GM12874 (cell line): ENCODE measurements around the gene TM4SF1.

ENCODE experiments used
- TF ChIP-seq, protein P1 (sequence below): IDR thresholded peaks from 2 replicates; pipeline ENCODE4 v1.5.1; 2011; ENCODE audit warnings: low read depth, mild to moderate bottlenecking, control low read depth, low read length, moderate library complexity; ENCODE audit not compliant: insufficient read depth

Gene TM4SF1

DNA sequence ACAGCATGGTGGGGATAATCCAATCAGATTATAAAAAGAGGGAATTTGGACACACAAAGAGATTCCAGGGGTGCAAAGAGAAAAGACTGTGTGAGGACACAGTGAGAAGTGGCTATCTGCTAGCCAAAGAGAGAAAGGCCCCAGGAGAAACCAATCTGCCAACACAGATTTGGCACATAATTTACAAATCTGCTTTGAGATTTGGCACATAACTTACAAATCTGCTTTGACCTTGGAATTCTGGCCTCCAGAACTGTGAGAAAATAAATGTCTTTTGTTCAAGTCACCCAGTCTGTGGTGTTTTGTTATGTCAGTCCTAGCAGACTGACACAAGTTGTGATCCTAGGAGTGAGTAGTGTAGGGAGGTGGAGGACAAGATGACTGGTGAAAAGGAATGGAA, 40.5 kb downstream of the TM4SF1 start:
- TF ChIP-seq, protein P1, sequence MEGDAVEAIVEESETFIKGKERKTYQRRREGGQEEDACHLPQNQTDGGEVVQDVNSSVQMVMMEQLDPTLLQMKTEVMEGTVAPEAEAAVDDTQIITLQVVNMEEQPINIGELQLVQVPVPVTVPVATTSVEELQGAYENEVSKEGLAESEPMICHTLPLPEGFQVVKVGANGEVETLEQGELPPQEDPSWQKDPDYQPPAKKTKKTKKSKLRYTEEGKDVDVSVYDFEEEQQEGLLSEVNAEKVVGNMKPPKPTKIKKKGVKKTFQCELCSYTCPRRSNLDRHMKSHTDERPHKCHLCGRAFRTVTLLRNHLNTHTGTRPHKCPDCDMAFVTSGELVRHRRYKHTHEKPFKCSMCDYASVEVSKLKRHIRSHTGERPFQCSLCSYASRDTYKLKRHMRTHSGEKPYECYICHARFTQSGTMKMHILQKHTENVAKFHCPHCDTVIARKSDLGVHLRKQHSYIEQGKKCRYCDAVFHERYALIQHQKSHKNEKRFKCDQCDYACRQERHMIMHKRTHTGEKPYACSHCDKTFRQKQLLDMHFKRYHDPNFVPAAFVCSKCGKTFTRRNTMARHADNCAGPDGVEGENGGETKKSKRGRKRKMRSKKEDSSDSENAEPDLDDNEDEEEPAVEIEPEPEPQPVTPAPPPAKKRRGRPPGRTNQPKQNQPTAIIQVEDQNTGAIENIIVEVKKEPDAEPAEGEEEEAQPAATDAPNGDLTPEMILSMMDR: no peak

DNA sequence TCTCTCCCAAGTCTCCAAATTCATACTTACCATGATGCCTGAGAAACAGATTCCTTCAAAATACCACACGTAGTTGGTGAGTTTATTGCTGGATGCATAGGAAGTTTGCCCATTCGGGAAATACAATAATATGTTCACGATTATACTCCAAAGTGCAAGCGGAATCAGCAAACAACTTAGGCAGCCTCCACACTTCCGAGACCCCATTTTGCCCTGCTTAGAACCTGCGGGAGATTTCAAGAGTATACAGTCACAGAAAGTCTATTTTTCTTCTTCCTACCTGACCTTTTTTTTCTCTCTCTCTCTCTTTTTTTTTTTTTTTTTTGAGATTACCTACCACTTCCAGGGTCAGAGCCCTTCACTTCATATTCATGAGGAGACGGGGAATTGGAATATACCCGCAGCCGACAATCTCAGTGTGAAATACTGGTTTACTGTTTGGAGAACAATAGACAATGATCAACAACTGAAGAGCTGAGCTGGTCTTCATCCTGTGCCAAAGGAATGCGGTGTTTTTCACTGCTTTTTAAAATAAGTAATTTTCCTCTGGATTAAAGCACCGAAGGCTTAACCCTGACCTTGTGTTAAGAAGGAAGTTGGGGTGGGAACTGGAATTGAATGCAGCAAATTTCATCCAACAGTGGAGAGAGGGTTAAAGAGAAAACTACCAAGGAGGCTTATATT, 44.1 kb downstream of the TM4SF1 start, which contains the start of gene TM4SF18:
TSS of gene TM4SF18 (minus strand) at position 461 of the 684 bp plus-strand sequence. CDS start at position 207, 254 bp downstream.
- TF ChIP-seq, protein P1: no peak

DNA sequence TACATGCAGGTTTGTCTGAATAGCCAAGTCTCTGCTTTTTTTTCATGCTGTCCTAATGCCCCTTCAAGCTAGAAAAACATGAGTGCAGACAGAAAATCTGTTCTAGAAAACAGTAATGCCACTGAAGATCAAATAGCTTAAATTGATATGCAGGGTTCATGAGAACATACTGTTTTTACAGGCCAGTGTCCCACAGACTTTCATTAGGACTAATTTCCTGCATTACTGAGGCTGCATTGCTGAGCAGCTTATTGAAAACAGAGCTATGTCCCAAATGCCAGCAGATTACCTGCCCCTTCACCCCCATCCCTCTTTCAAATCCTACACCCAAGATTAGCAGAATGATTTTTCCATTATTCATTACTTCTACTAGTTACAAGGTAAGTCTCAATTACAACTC, 44.7 kb downstream of the TM4SF1 start:
- TF ChIP-seq, protein P1: no peak

DNA sequence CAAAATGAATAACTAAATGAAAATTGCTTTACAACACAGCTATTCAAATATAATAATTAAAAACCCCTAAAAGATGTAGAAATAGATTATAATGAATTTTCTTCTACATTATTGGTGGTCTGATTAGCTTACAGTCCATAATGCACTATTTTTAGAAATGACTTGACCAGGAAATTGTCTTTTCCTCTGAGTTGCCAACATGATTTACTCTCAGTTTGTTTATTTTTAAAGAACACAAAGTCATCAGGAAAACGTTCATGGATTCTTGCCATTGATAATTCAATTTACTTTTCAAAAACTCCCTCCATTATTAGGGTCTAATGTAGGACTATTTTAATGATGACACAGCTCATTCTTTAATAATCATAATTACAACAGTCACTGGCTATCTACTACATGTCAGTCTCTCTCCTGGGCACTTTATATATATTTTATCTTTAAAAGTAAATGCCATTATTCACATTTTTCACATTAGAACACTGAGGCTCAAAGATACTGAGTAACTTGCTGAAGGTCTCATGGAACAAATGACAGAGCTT, 45.2 kb downstream of the TM4SF1 start:
- TF ChIP-seq, protein P1: no peak

DNA sequence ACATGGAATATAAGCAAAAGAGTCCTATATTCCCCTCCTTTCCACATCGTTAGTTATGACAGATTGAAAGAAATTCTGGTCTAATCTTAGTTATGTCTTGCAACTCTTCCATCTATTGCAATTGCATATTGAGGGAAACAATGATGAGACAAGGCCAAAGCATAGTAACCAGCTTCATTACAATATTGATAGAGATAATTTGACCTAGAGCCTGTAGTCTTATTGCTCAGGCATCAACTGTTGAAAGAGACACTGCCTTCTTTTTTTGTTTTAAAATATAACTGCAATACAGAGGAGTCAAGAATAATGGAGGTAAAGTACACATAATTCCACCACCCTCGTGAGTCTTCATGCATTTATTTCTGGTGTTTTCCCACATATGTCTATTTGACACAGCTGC, 46.1 kb downstream of the TM4SF1 start:
- TF ChIP-seq, protein P1: no peak

DNA sequence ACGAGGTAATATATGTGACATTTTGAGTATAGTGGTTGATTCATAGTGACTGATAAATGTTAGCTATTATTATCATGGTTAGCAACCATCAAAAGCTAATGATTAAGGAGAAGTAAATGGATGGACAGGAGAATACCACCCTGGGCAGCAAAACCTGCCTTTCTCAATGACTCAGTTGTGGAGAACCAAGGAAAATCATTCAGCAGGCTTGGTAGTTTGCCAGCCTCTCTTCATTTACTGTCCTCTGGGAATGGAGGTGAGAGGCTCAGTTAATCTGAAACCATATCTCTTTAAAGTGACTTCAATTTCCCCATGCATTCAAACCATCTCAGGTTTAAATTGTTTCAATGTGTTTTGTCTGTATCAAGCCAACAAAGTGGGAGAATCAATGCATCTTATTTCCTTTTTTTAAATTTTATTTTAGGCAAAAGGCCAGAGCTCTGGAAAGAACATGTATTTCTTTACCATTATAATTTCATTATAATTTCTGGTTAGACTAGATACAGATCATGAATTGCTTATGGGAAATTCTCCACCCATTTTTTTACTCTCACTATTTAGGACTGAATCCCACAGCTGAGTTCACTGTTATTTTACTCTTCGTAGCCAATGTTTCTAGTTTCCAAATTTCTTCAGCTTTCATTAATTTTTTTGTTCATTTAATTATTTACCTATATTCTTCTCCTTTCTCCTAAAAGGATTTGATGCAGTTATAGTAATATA, 46.7 kb downstream of the TM4SF1 start:
- TF ChIP-seq, protein P1: no peak

DNA sequence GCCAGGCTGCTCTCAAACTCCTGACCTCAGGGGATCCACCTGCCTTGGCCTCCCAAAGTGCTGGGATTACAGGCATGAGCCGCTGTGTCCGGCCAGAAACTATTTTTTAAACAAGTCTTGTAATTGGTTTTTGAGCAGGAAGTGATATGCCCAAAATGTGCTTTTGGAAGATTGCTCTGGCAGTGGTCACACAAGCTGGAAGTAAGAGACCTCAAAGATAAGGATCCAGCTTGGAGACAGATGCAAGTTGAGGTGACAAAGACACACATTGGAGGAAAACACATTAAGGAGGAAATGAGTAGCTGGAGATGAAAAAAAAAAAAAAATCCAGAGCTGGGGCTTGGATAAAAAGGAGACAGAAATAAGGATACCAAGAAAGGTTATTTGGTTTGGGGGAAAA, 50.3 kb downstream of the TM4SF1 start:
- TF ChIP-seq, protein P1: no peak
